Activated T-helper 2 cell treated with anti-CD3 and anti-CD28 coated beads, Interferon-gamma antibody, Interleukin-2, Interleukin-4, amounts not matched to agents 10 μg/mL and 5 μg/mL and 100 μg/mL, durations not matched to agents 14 hours and 24 hours and 36 hours (primary cell): ENCODE data around the gene SPIN3. TPM values are rescaled to one million over a fixed set of nuclear protein-coding genes. Genes with fewer than 3 reads are reported as not detected.
"Not testable (repeated sequence)": the region's sequence is repeated elsewhere in the genome, so short reads cannot be mapped to it uniquely, and the experiment has no call there.

ENCODE experiments used
- DNase-seq: peaks from one replicate; pipeline ENCODE4 v3.0.0; 2021; ENCODE audit warnings: low spot score
- H3K27ac Mint-ChIP-seq: one replicate; pipeline ENCODE4 v1.8.0; 2021; ENCODE audit warnings: mixed read lengths
- H3K27me3 Mint-ChIP-seq: one replicate; pipeline ENCODE4 v1.8.0; 2021; ENCODE audit warnings: low read depth, mixed read lengths
- H3K36me3 Mint-ChIP-seq: one replicate; pipeline ENCODE4 v1.8.0; 2021; ENCODE audit warnings: low read depth, mixed read lengths
- H3K4me1 Mint-ChIP-seq: one replicate; pipeline ENCODE4 v1.8.0; 2021; ENCODE audit warnings: low read depth, mixed read lengths
- H3K4me3 Mint-ChIP-seq: one replicate; pipeline ENCODE4 v1.8.0; 2021; ENCODE audit warnings: low read depth, mild to moderate bottlenecking, moderate library complexity, mixed read lengths
- H3K9me3 Mint-ChIP-seq: one replicate; pipeline ENCODE4 v1.8.0; 2021; ENCODE audit warnings: mixed read lengths
- intact Hi-C: fragments of 100-400 bp; cut with micrococcal nuclease; formaldehyde crosslinking; loops from one replicate; pipeline ENCODE4 v1.15.1; 2023
- total RNA-seq: library from RNA; stranded (reverse); gene quantifications from 2 replicates; pipeline ENCODE4 v1.2.3, GENCODE V29; 2022

Gene SPIN3
- total RNA-seq = 10.0 and 11.5 TPM in 2 replicates

DNA sequence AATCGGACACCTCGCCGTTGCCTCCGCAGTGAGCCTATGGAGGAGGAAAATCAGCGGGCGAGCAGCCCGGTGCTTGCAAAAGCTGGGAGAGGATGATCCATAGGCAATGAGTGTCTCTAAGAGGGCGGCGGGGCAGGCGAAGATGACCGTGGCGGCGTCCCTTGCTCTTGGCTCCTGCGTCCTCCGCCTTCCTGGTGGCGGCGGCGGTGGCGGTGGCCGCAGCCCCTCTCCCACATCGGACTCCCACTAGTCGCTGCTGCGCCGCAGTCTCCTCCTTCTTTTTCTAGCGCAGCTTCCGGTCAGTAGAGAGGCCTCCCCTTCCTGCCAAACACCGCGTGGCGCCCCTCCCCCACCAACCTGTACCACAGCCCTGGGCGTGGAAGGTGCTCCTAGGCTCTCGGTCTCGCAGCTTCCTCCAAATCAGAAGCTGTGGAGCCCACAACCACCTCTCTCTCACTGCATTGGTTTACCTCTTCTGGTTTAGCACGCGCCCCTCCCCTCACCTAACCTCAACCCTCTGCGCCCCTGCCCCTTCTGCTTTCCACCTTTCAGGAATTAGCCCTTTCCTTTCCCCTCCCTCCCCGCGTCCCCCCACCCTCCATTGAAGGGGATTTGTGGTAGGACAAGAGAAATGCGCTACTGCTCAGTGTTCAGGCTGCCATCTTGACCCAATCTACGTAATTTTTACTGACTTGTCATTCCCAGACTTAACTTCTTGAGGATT lies at the start of gene SPIN3:
Gene SPIN3 (minus strand): TSS at position 271 of the 724 bp plus-strand sequence. CDS start 594 bp downstream, outside the sequence.
- Mint-ChIP-seq H3K27me3 (no peaks in the 10 kb centered on the region), H3K27ac (peak within 1 kb of the TSS; percentile 84), H3K9me3 (no peaks in the 10 kb centered on the region), H3K4me3 (peak within 1 kb of the TSS; percentile 88), H3K4me1 (peaks cover 30% of the 10 kb centered on the region), H3K36me3 (peaks cover 35% of the 10 kb centered on the region)
- intact Hi-C loops = loop anchor here (5.0 to 10.0 kb wide), 4 partner anchors 129 to 1088 kb away; partner anchors contain the start of genes FAAH2, SPIN2B and ZXDB
- DNase-seq = peak; percentile 40

DNA sequence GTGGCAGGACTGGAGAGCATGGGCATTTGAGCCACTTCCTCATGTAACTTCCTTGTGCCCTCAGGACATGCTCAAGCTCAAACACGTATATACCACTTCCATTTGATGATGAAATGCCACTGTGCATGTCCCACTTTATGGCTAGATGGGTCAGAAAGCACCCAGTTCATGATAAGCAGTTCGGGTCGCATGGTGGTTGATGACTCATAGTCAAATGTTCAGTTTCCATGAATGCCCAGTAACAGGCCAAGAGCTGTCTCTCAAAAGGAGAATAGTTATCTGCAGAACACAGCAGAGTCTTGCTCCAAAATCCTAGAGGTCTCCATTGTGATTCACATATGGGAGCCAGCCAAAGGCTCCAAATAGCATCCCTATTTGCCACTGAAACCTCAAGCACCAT lies 48.9 kb upstream of the SPIN3 start:
- H3K4me3 Mint-ChIP-seq = no peak overlapping the region
- H3K9me3 Mint-ChIP-seq = no peaks in the 10 kb centered on the region
- no peaks in the 10 kb centered on the region for H3K36me3 Mint-ChIP-seq
- no peak overlapping the region for H3K27ac Mint-ChIP-seq
- intact Hi-C loops = no loop called here
- no peaks in the 10 kb centered on the region for H3K4me1 Mint-ChIP-seq
- DNase-seq = no peak
- no peaks in the 10 kb centered on the region for H3K27me3 Mint-ChIP-seq

DNA sequence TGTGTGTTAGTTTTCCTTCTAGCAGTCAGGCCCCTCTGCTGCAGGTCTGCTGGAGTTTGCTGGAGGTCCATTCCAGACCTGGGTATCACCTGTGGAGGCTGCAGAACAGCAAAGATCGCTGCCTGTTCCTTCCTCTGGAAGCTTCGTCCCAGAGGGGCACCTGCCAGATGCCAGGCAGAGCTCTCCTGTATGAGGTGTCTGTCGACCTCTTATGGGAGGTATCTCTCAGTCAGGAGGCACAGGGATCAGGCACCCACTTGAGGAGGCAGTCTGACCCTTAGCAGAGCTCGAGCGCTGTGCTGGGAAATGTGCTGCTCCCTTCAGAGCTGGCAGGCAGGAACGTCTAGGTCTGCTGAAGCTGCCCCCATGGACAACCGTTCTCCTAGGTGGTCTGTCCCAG lies 41.9 kb upstream of the SPIN3 start:
- H3K27ac Mint-ChIP-seq, H3K4me1 Mint-ChIP-seq, H3K27me3 Mint-ChIP-seq, DNase-seq, H3K9me3 Mint-ChIP-seq, H3K4me3 Mint-ChIP-seq, H3K36me3 Mint-ChIP-seq, intact Hi-C loops: not testable (repeated sequence)

DNA sequence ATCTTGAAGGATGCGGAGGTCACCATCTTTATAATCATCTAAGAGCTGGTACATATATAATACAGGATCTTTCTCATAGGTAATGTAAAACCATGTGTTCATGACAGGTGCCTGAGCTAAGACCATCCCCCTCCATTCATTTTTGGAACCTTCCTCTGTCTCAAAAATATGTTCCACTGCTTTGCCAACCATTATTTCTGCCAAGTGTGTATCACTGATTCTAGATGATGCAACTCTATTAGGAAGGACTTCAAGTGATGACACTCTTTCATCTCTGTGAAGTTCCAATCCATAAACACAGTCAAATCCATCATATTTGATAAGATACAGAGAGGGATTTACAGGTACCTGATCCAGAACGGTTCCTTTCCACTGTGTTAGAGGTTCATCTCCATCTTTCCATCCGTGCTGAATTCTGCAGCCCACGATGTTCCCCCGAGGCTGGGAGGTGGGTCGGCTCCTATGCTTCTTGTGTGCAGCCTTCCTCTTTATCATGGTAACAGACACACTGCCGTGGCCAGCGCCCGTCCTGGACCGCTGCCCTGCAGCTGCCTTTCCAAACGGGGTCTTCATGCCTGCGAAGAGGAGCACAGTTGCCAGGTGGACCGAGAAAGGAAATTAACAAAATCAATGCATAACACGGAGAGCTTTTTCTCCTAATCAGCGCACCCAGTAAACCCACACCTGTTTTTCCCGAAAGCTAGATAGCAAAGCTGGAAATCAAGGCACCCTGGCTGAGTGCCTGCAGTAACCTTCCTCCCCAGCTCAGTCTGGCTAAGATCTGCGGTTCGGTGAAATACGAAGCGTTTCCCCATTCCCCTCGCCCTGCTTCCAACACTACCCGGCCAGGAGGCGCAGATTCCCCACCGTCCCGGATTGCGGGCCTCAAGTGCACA lies 718 bp downstream of the SPIN3 start:
- no peaks in the 10 kb centered on the region for H3K27me3 Mint-ChIP-seq
- H3K27ac Mint-ChIP-seq = peak overlapping the region; percentile 58
- DNase-seq = no peak
- H3K4me1 Mint-ChIP-seq = peaks cover 30% of the 10 kb centered on the region
- H3K9me3 Mint-ChIP-seq = no peaks in the 10 kb centered on the region
- peak overlapping the region; percentile 88 for H3K4me3 Mint-ChIP-seq
- H3K36me3 Mint-ChIP-seq = peaks cover 35% of the 10 kb centered on the region
- intact Hi-C loops = loop anchor here (5.0 to 10.0 kb wide), 4 partner anchors 130 to 1087 kb away; partner anchors contain the start of genes FAAH2, SPIN2B and ZXDB

DNA sequence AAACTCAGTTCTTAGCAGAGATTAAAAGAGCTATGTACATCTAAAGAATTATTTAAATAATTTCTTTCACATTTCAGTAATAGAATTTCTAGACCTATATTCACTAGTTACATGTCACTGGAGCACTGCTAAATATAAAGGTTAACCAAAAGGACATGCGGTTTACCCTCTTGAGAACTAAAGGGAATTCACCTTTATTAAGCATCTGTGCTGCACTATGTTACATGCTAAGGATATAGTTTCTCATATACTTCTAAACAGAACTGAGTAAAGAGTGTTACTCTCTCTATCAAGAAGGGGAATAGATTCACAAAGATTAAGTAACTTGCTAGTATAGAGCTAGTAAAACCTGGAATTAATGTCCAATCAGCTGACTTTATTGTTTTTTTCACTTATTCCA lies 7.6 kb downstream of the SPIN3 start:
- intact Hi-C loops = no loop called here

DNA sequence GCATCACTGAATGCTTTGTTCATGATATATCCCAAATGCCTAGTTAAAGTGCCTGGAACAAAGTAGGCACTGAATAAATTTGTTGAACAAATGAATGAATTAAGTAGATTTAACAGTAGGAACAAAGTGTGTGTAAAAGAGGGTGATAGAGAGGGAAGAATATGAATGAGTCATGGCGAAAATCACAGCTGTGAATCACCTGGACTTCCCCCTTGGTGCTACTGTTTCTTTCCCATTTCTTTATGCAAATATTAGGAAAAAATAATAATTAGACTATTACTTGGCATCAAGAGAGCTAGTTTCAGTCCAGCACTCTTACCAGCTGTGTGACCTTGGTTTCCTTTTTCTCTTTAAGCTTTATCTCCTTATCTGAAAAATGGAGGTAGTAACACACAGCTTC lies 9.2 kb downstream of the SPIN3 start:
- Mint-ChIP-seq H3K27ac (no peak overlapping the region), H3K4me1 (peaks cover 12% of the 10 kb centered on the region), H3K27me3 (no peaks in the 10 kb centered on the region), H3K9me3 (no peaks in the 10 kb centered on the region), H3K4me3 (no peak overlapping the region), H3K36me3 (peaks cover 36% of the 10 kb centered on the region)
- no peak for DNase-seq
- intact Hi-C loops = no loop called here

More for the DNA sequence above, 7.6 kb downstream of the SPIN3 start:
- Mint-ChIP-seq H3K27me3 (no peaks in the 10 kb centered on the region), H3K27ac (no peak overlapping the region), H3K36me3 (peaks cover 47% of the 10 kb centered on the region), H3K4me1 (peaks cover 17% of the 10 kb centered on the region), H3K9me3 (no peaks in the 10 kb centered on the region), H3K4me3 (no peak overlapping the region)
- no peak for DNase-seq

DNA sequence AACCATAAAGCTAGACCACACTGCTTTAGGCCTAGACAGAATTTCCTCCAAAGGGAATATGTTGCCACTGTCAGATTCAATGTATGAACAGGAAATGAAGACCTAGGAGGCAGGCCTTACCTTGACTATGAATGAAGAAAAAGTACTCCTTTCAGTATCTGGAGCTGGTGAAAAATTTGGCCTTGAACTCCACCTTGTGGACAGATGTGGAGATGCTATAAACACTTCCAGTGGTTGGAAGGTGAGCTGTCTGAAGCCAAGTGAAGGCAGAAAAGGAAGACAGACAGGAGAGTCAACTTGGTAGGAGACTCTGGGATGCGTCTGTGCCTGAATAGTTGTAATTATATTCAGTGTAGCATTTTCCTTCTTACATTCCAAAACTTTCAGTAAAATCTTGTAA lies 17.2 kb downstream of the SPIN3 start:
- H3K4me1 Mint-ChIP-seq = no peaks in the 10 kb centered on the region
- peak; percentile 22 for DNase-seq
- H3K27me3 Mint-ChIP-seq = no peaks in the 10 kb centered on the region
- intact Hi-C loops = loop anchor here (2.0 kb wide), 2 partner anchors 165 to 175 kb away; no protein-coding TSS in a partner anchor
- no peaks in the 10 kb centered on the region for H3K9me3 Mint-ChIP-seq
- H3K27ac Mint-ChIP-seq = no peak overlapping the region
- H3K4me3 Mint-ChIP-seq = no peak overlapping the region
- H3K36me3 Mint-ChIP-seq = peaks cover 14% of the 10 kb centered on the region

DNA sequence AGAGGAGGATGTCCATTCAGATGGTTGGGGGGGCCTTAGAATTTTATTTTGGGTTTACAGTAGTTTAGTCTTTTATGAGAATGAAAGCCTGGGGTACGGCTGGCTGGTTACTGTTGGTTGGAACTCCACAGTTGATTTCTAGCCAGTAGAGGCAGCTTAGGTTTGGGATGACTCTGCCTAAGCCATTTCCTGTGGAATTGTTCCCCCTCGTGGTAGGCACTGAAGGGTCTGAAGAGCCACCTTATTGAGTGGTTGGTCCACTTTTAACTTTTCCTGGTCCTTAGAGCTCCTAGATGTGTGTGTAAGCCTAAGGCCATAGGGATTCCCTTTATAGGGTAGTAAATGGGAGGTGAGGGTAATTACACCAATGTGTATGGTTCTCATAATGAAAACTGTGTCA lies 19.7 kb downstream of the SPIN3 start:
- Mint-ChIP-seq H3K36me3 (peaks cover 13% of the 10 kb centered on the region), H3K4me3 (no peak overlapping the region), H3K9me3 (no peaks in the 10 kb centered on the region), H3K4me1 (no peaks in the 10 kb centered on the region), H3K27ac (no peak overlapping the region), H3K27me3 (no peaks in the 10 kb centered on the region)
- DNase-seq = no peak
- intact Hi-C loops = no loop called here

DNA sequence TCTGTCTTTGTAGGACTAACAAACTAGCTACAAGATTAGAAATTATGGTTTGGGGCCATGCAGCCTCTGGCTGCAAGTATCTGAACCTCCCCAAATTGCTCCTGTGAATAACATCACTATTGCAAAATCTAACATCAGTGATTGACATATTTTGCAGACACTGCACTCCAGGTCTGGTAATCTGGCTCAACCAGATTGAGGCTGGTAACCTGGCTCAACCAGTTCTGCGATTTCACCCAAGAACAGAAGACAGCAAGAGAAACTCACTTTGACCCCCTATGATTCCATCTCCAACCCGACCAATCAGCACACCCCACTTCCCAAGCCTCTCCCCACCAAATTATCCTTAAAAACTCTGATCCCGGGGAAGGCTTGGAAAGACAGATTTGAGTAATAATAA lies 20.9 kb downstream of the SPIN3 start:
- no peak overlapping the region for H3K4me3 Mint-ChIP-seq
- H3K27ac Mint-ChIP-seq = no peak overlapping the region
- H3K9me3 Mint-ChIP-seq = no peaks in the 10 kb centered on the region
- H3K27me3 Mint-ChIP-seq = no peaks in the 10 kb centered on the region
- no peak for DNase-seq
- no peaks in the 10 kb centered on the region for H3K4me1 Mint-ChIP-seq
- intact Hi-C loops = no loop called here
- H3K36me3 Mint-ChIP-seq = peaks cover 13% of the 10 kb centered on the region

DNA sequence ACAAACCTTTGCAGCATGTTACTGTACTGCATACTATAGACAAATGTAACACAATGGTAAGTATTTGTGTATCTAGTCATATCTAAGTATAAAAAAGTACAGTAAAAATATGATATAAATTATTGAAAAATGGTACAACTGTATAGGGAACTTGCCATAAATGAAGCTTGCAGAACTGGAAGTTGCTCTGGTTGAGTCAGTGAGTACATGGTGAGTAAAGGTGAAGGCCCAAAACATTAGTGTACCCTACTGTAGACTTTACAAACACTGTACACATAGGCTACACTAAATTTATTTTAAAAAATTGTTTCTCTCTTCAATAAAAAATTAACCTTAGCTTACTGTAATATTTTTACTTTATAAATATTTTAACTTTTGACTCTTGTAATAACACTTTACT lies 25.8 kb downstream of the SPIN3 start:
- intact Hi-C loops = no loop called here
- peaks cover 16% of the 10 kb centered on the region for H3K36me3 Mint-ChIP-seq
- no peak overlapping the region for H3K27ac Mint-ChIP-seq
- no peaks in the 10 kb centered on the region for H3K27me3 Mint-ChIP-seq
- H3K4me3 Mint-ChIP-seq = no peak overlapping the region
- no peaks in the 10 kb centered on the region for H3K9me3 Mint-ChIP-seq
- DNase-seq = no peak
- H3K4me1 Mint-ChIP-seq = peaks cover 3% of the 10 kb centered on the region

DNA sequence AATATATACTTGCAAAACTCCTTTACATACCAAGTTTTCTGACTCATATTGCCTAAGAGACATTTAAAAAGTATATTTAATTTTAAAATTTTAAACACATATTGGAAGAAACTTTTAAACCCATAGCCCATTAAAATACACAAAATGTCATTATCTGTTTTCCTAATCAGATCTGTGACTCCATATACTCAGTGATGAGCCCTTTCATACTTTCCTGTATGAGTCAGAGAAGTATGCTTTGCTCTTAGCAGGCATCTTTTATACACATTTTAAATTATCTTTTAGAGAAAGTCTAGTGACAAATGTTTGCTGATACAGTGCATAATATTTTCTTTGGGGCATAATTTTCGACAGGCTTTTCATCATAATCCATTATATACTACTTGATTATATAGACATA lies 26.4 kb downstream of the SPIN3 start:
- Mint-ChIP-seq H3K9me3 (no peaks in the 10 kb centered on the region), H3K4me1 (peaks cover 3% of the 10 kb centered on the region), H3K27me3 (no peaks in the 10 kb centered on the region), H3K36me3 (peaks cover 16% of the 10 kb centered on the region), H3K27ac (no peak overlapping the region), H3K4me3 (no peak overlapping the region)
- no peak for DNase-seq
- intact Hi-C loops = no loop called here

DNA sequence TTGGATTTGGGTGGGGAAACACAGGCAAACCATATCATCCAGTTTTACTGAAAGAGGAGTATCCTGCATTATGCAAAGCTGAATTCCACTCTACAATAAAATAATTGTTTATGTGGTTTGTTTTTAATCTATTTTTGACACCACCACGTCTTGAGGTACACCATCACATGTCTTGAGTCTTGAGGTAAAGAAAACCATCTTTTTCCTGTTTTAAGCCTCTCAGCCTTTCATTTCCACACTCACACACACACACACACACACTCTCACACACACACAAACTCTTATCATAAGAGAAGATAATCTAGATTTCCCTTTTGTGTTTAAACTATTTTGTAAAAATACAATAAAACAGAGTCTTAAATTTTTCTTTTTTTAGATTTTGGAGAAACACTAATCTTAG lies 32.0 kb downstream of the SPIN3 start:
- Mint-ChIP-seq H3K27ac (no peak overlapping the region), H3K4me3 (no peak overlapping the region), H3K36me3 (peaks cover 20% of the 10 kb centered on the region), H3K27me3 (no peaks in the 10 kb centered on the region), H3K9me3 (no peaks in the 10 kb centered on the region), H3K4me1 (peaks cover 7% of the 10 kb centered on the region)
- no peak for DNase-seq
- intact Hi-C loops = no loop called here

DNA sequence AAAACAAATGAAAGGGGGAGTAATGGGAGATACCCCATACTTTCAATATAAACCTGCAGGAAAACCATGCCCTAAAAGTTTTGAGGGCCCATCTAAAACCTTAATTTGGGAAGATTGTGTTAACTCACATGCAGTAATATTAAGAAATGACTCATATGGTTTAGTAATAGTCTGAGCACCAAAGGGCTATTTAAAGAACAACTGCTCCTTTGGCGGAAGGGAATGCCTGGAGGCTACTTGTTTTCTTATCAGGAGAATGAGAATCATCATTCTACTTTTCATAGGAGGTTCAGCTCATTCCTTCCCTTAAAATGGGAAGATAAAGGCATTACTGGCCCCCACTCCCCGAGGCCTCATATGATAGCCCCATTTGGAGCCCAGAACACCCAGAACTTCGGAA lies 47.6 kb downstream of the SPIN3 start:
- Mint-ChIP-seq H3K9me3 (peaks cover 18% of the 10 kb centered on the region), H3K27ac (no peak overlapping the region), H3K4me1 (no peaks in the 10 kb centered on the region), H3K4me3 (no peak overlapping the region), H3K27me3 (no peaks in the 10 kb centered on the region), H3K36me3 (no peaks in the 10 kb centered on the region)
- intact Hi-C loops = no loop called here
- DNase-seq = no peak
